IPS-NIHi7 (cell line): ENCODE data around the gene LGALS7.
A peak's percentile ranks its signal among the peaks of the same experiment; 100 is the strongest.

Source experiments
- DNase-seq: peaks from one replicate; pipeline ENCODE4 v3.0.0; 2012; ENCODE audit warnings: mixed read lengths; ENCODE audit errors: extremely low spot score

Gene LGALS7

DNA sequence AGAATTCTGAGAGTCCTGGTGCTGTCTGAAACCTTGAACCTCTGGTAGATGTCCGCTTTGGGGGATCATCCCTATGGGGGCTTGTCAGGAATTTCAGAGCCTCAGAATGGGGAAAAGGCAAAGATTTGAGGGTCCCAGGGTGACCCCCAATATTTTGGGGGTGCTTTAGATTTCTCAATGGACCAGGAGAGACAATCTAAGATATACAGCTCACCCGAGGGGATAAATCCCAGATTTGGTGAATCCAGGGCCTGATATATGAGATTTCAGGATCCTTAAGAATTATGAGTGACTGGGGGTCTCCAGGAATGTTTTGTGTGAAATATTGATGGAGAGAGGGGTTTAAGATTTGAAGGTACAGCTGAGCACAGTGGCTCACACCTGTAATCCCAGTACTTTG is 32.4 kb downstream of the LGALS7 start:
- DNase-seq = no peak

DNA sequence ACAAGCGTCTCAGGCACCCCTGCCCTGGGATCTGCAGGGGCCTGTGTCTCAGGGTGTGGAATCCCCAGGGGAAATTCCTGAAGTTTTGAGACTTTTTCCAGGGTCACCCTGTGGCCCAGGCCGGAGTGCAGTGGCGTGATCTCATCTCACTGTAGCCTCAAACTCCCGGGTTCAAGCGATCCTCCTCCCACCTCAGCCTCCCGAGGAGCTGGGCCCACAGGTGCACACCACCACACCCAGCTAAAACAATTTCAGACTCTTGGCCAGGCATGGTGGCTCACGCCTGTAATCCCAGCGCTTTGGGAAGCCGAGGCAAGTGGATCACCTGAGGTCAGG is 33.1 kb downstream of the LGALS7 start:
- DNase-seq = no peak

DNA sequence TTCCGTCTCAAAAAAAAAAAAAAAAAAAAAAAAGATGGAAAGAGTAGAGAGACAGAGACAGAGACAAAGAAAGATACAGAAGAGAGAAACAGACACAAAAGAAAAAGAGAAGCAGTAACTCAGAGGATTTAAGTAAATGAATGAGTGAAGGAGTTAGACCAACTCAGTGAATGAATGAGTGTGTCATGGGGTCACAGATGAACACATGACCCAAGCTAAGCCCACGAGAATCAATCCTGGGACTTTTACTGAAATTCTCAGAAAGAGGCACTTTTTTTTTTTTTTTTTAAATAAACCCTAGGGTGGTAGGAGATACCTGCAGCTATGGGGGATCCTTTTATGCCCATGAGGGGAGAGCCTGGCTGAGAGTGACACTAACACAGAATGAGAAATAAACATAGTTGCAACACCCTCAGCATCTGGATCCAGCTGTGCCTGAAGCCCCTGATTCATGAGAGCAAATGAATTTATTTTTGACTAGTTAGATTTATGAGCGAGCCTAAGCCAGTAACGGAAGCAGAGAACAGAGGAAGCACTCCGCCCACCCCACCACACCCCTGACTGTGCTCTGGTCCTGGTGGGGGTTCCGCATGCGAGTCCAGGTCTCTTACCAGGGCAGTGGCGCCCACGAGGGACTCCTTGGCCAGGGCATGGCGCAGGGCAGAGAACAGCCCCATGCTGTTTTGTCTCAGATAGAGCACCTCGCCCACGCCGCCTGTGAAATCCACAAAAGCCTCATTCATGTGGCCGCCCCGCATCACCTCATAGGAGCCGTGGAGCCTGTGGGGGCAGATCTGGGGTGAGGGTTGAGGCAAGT is 33.7 kb downstream of the LGALS7 start:
- no peak for DNase-seq

DNA sequence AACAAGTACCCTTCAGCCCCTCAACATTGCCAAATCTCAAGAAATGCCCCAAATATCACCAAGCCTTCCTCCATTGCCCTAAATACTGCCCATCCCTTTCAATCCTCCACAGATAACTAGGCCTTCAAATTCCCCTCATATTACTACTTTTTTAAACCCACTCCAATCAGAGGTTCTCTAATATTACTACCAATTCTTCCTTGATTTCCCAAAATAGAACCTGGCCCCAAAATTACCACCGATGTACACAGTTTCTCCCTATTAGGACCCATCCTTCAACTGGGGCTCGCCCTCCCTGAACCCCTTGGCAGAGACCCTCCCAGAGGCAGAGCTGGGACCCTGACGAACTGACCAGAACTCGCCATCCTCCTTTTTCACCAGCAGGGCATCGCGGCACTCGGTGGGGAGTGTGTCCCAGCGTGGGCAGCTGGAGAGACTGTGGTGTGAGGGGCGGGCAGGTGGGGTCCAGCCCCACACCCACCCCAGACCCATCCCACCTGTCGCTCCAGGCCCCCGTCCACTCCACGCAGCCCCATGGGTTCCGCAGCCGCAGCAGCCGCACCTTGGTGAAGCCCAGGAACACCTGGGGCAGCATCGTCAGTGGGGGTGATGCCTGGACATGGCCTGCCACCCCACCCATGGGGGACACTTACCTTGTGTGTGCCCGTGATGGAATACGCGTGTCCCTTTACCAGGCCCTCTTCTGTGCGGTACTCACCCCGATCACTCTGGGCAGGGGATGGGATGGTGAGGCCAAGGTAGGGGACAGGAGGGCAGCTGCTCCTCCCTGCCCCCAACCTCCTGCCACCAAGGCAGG is 35.2 kb downstream of the LGALS7 start:
- DNase-seq = no peak

DNA sequence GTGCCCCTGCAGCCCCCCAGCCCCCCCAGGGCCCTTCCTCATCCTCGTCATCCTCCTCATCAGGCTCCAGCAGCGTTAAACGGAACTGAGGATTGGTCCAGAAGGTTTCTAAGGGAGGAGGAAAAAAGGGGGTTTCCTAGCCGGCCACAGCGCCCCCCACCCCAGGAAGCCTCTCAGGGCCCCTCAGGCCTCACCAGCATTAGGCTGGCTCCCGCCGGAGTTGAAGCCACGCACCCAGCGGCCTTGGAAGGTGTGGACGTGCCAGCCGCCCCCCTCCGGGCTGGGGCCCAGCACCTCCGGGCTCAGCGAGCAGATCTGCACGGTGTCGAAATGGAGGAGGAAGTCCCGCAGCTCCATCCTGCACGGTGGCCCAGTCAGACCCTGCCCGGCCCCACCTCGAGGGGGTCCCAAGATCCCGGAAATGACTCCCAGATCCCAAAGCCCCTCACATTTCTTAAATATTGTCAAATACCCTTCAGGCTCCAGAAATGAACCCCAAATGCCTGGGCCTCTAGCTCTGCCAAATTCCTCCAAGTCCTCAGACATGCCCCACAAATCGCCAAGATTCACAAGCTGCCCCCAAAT is 35.9 kb downstream of the LGALS7 start:
- DNase-seq = no peak

DNA sequence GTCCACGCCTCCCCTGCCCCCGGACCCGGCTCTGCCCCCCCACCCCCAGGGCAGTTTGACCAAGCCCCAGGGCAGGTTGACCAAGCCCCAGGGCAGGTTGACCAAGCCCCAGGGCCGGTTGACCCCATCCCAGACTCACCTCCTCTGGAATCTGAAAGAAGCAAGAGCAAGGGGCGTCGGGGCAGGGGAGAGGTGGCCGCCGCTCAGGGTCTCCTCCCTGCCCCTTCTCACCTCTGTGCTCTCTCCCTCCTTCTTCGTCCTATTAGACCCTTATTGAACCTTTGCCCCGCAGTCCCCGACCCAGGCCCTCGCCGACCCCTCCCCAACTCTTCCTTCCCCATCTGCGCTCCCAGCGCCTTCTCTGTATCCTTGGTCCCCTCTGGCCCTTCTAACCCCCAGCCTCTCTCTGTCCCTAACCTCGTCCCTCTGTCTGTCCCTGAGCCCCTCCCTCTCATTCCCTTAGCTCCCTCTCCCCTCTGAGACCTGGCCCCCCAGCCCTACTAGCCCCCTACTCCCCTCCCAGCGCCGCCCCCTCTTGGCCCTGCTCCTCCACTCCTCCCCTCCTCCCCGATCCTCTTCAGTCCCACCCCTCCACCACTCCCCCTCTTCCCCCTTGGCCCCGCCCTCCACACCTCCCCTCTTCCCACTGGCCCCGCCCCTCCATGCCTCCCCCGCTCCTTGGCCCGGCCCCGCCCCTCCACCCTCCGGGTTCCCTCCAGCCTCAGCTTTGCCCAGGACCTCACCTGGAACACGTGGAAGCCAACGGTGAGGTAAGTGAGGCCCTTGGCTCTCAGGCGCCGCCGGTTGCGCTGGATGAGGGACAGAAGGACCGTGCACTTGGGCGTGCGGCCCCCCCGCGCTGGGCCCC is 36.7 kb downstream of the LGALS7 start:
- DNase-seq = peak; percentile 96

DNA sequence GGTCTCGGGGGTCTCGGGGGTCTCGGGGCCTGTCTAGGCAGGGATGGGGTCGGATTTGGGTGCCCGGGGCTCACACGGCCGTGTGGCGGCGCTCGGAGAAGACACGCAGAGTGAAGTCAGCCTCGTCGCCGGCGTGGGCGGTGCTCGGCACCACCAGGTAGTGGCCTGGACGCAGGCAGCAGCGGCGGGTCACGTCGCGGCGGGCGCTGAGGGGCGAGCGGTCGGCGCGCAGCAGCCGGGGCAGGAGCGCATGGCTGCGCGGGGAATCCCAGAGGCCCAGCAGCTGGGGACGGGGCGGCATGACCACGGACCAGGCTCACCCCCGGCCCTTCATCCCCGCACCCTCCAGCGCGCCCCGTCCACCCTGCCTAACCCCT is 37.3 kb downstream of the LGALS7 start:
- DNase-seq = peak; percentile 52

DNA sequence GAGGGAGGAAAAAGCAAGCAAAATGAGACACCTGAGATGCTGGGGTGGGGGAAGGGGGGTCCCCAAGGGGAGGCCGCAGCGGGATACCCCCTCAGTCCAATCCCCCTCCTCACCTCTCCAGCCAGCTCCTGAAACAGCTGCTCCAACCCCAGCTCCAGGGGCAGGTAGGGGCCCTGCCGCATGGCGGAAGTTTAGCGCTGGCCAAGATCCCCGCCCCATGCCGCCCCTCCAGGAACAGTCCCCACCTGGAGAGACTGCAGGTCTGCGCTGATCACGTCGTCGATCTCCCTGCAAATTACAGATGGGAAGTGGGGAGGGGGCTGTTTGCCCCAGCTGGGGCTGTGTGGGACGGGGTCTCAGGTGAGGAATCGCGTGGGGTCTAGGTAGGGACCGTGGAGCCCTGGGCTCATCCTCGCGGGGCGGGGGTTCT is 38.0 kb downstream of the LGALS7 start:
- peak; percentile 73 for DNase-seq

DNA sequence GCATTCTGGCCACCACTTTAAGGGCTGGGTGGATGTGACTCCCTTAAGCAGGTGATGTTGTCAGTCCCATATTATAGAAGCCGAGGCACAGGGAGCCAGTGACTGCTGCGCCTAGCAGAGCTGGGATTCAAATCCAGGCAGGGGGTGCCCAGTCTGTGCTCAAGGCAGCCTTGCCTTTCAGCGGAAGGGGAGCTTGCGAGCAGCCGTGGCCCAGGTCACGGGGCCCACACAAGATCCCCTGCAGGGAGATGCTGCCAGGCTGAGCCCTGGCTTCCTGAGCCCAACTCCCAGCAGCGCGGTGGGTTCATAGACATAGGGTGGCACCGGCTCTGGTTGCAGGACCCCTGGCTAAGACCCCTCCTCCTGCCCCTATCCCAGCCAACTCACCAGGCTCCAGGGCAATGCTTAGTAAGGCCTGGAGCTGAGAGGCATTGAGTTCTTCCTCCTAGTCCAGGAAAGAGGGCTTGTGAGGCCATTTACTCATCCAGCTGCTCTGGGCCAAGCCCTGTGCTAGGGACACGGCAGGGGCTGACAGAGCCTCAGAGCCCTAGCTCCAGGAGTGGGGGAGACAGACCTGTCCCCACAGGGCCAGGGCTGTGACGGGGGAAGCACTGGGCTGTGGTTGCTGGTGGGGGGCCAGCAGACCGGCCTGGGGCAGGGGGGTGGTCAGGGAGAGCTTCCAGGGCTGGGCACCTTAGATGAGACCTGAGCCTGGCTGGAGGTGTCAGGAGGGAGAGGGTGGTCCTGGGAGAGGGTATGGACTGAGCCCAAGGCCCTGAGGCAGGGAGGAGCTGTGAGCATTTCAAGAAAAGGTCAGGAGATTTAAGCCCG is 38.7 kb downstream of the LGALS7 start:
- DNase-seq = no peak

DNA sequence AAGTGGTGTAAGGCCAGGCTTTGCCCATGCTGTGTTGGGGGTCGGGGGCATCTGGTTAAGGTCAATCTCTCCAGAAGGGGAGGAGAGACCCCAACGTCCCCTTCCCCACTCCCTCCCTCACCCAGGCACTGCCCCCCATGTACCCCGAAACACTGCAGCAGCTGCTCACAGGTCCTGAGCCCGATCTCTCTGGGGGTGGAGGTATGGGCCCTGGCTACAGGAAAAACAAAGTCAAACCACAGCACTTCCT is 39.2 kb downstream of the LGALS7 start:
- DNase-seq = no peak

DNA sequence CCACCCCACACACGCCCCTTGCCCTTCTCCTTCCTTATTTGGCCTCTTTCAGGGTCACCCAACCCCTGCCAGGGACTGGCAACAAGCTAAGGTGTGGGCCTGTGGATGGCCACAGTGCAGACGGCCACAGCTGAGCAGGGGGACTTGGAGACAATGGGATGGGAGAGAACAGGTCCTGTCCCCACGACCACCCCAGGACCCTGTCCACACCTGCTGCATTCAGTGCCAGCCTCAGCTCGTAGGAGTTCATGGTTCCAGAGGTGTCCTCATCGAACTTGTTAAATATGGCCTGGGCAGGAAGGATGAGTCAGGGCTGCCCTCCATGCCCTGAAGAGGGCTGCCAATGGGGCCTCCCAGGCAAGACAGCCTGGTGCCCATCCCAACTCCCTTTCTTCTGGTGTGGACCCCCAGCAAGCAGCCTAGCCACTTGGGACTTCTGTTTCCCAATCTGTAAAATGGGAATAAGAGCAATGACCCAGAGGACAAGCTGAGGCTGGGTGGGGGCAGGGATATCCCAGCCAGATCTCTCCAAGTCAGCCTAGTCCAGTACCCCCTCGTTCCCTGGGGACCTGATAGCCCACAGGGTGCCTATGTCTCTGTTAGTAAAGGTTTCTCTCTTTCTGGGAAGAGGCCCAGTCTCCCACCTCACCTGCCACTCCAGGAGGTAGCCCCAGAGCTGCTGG is 39.7 kb downstream of the LGALS7 start:
- DNase-seq = no peak

DNA sequence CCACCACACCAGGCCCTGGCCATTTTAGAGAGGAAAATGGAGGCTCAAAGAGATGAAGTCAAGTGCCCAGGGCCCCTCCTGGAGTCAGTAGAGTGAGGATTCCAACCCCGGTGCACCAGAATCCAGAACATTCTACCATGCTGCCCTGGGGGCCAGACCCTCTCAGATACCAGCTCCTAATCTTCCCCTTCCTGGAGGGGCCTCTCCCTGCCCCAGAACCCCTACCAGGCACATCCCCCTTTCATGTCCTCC is 40.1 kb downstream of the LGALS7 start:
- no peak for DNase-seq

DNA sequence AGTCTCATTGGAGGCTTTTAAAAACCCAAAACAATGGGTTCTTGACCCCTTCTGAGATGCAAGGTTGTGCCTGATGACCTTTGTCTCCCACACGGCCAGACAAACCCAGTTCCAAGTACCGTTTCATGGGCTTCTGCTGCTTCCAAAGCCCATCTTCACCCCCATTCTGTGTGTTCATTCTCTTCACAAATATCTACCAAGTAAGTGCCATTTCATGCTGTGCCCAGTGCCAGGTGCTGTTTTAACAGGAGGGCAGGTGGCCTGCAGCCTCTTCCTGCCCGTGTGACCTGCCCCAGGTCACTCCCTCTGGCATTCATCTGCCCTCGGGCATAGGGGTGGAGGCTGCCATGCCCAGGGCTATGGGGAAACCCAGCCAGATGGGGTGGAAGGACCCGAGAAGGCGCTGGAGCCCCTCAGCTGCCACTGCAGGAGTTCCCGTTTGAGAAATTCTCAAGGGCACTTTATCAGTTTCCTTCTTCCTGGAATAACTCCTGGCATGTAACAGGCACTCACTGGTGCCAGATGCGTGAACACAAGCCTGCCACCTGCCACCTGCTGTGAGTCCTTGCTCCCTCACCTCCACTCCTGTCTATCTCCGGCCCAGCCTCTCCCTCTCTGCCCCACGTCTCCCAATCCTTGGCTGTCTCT is 41.5 kb downstream of the LGALS7 start:
- no peak for DNase-seq

DNA sequence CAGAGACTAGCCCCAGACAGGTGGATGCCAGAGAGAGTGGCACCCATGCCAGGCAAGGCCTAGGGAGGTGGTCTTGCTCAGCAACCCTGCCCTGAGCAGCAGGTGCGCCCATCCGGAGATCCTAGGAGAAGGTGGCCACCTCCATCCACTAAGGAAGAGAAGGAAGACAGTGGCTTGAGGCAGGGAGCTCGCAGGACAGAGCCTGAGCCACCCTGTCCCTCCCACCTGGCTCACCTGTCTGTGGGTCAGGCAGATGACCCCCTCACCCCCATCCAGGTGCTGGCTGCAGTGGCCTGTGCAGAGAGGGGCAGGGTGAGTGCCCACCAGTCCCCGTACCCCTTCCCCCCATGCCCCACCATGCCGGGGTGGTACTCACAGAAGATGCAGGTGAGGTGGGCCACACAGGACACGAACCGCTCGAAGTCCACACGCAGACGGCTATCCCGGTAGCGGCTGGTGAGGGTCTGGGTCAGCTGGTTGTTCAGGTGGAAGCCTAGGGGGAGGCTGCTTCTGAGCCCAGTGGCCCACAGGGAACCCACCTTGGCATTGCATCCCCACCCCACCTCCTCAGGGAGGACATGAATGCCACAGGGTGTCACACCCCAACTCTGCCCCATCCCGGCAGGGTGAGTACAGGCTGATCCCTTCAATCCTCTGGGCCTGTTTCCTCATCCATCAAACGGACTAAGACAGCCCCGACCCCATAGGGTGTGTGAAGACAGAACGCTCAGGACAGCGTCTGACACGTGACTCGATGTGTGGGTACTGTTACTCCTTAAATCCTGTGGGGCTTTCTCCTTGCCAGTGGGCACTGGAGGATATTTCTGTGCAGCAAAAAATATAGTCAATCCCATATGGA is 42.4 kb downstream of the LGALS7 start:
- DNase-seq = no peak

DNA sequence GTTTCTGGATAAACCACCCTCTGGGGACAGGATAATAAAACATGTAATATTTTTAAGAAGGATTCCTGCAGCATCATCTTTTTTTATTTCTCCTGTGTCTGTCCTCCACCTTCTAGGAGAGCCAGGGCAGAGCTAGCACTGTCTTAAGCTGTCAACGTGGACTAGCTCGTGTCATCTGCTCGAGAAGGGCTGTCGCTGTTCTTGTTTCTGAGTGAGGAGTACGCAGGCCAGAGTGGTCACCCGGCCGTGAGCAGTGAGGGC is 42.9 kb downstream of the LGALS7 start:
- no peak for DNase-seq

DNA sequence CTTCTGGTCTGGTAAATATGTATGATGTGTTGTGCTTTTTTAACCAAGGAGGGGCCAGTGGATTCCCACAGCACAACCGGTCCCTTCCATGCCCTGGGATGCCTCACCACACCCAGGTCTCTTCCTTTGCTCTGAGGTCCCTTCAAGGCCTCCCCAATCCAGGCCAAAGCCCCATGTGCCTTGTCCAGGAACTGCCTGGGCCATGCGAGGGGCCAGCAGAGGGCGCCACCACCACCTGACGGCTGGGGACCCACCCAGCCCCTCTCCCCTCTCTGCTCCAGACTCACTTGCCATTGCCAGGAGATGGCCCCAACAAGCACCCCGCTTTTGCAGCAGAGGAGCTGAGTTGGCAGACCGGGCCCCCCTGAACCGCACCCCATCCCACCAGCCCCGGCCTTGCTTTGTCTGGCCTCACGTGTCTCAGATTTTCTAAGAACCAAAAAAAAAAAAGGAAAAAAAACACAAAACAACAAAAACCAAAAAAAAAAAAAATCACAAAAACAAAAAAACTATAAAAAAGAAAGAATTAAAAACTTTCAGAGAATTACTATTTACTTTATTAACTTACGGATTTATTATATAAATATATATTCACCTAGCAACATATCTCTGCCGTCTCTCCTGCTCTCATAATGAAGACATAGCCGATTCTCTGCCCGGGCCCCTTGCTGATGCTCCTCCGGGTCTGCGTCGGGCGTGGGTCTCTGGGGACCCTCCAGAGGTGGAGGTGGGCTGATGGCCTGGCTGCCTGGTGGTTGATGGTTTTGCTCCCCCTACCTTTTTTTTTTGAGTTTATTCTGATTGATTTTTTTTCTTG is 43.5 kb downstream of the LGALS7 start:
- peak; percentile 73 for DNase-seq

DNA sequence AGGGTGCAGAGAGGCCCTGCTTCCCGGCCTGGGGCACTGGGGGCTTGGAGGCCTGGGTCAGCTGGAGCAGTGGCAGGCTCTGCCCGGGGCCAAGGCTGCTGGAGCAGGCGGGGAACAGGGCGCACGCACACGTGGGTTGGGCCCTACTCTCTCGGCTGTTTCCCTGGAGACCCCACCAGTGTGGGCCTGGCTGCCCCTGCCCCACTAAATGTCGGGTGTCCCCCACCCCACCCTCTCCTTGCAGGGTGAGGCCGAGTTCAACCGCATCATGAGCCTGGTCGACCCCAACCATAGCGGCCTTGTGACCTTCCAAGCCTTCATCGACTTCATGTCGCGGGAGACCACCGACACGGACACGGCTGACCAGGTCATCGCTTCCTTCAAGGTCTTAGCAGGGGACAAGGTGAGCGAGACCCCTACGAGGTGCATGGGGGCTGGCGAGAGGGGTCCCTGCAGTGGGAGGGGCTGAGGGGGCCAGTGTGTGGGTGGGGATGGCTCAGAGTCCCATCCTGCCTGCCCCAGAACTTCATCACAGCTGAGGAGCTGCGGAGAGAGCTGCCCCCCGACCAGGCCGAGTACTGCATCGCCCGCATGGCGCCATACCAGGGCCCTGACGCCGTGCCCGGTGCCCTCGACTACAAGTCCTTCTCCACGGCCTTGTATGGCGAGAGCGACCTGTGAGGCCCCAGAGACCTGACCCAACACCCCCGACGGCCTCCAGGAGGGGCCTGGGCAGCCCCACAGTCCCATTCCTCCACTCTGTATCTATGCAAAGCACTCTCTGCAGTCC is 44.4 kb downstream of the LGALS7 start:
- no peak for DNase-seq
